T-helper 1 cell treated with Interleukin-12 subunit alpha and Interleukin-12 subunit beta and Interleukin-4 antibody, amounts not matched to agents 30 μg/mL and 1 μg/mL, for 36 hours (primary cell): ENCODE measurements around the gene SLC12A4.

ENCODE experiments used
- H3K27ac Mint-ChIP-seq: one replicate; pipeline ENCODE4 v1.8.0; 2021; ENCODE audit warnings: mild to moderate bottlenecking, mixed read lengths
- H3K27me3 Mint-ChIP-seq: one replicate; pipeline ENCODE4 v1.8.0; 2021; ENCODE audit warnings: low read depth, mixed read lengths
- H3K36me3 Mint-ChIP-seq: one replicate; pipeline ENCODE4 v1.8.0; 2021; ENCODE audit warnings: low read depth, mixed read lengths
- H3K4me1 Mint-ChIP-seq: one replicate; pipeline ENCODE4 v1.8.0; 2021; ENCODE audit warnings: low read depth, mixed read lengths
- H3K4me3 Mint-ChIP-seq: one replicate; pipeline ENCODE4 v1.8.0; 2021; ENCODE audit warnings: mild to moderate bottlenecking, moderate library complexity, mixed read lengths
- H3K9me3 Mint-ChIP-seq: one replicate; pipeline ENCODE4 v1.8.0; 2021; ENCODE audit warnings: mixed read lengths

Gene SLC12A4

GRCh38 chr16:67959536-67960329 is 8.7 kb downstream of the SLC12A4 start:
- no peak overlapping the region for H3K27ac Mint-ChIP-seq
- no peak overlapping the region for H3K4me3 Mint-ChIP-seq

GRCh38 chr16:67957622-67958021 is 10.8 kb downstream of the SLC12A4 start:
- Mint-ChIP-seq H3K9me3 (no peaks in the 10 kb centered on the region), H3K4me3 (no peak overlapping the region), H3K27me3 (no peaks in the 10 kb centered on the region), H3K36me3 (peaks cover 10% of the 10 kb centered on the region), H3K4me1 (no peaks in the 10 kb centered on the region), H3K27ac (no peak overlapping the region)

More at GRCh38 chr16:67959536-67960329, 8.7 kb downstream of the SLC12A4 start:
- Mint-ChIP-seq H3K27me3 (no peaks in the 10 kb centered on the region), H3K36me3 (peaks cover 12% of the 10 kb centered on the region), H3K4me1 (no peaks in the 10 kb centered on the region), H3K9me3 (no peaks in the 10 kb centered on the region)

DNA sequence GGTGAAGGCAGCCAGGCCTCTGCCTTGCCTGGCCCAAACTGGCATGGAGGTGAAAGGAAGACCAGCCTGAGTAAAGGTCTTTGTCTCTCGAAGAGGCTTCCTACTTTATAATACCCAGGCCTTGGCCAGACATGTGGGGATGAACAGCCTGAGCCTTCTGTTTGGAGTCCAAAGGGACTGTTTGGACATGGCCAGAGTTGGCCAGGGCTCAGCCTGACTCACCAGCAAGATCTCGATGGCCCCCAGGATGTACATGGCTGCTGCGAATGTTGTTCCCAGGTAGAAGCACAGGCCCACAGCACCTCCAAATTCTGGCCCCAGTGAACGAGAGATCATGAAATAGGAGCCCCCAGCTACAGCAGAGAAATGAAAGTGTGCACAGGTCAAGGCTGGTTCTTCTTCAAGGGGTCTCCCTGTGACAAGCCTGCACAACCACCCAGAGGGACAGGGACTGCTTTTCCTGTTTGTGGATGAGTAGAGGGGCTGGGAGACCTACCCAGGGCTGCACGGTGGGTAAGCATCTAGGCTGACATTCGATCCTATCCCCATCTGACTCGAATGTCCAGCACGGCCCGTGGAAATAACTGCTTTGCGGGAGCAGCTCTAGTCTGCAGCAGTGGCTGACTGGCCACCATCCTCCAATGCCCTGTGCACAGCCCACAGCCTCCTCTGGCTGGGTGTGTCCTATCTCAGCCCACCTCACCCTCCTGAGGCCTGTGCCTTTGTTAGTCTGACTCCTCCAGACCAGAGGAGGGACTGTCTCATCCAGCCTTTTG is 13.8 kb downstream of the SLC12A4 start:
- H3K27me3 Mint-ChIP-seq: no peaks in the 10 kb centered on the region
- no peak overlapping the region for H3K4me3 Mint-ChIP-seq
- H3K4me1 Mint-ChIP-seq: no peaks in the 10 kb centered on the region
- H3K9me3 Mint-ChIP-seq: no peaks in the 10 kb centered on the region
- H3K36me3 Mint-ChIP-seq: peaks cover 7% of the 10 kb centered on the region
- no peak overlapping the region for H3K27ac Mint-ChIP-seq

DNA sequence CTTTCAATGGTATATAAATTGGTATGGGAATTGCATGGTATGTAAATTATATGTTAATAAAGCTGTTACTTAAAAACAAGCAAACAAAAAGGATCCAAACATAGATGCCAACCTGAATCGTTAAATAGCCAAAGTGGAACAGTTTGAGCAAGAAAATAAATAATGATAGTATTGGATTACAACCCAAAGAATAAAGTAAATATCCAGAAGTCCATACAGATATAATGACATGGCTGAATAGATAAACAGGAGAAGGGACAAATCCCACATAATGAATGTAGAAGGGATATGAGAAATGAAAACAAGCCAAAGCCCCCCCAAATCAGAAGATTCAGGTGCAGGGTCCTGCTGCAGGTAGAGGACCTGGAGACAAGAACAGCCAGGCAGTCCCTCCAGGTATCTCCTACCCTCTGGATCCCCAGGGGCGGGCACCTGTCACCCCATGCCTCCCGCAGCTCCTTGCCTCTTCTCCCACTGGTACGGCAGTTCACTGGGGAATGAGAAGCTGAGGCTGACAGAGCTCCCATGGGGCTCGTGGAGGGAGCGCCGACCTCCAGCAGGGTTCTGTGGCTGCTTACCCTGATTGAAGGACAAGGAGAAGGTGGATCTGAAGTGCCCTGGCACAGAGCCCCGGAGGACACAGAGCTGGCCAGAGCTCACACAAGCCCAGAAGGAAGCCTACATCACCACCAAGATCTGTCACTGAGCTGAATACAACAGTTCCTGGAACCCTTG is 14.6 kb downstream of the SLC12A4 start:
- H3K4me3 Mint-ChIP-seq: no peak overlapping the region
- H3K27me3 Mint-ChIP-seq: no peaks in the 10 kb centered on the region
- H3K27ac Mint-ChIP-seq: no peak overlapping the region
- peaks cover 7% of the 10 kb centered on the region for H3K36me3 Mint-ChIP-seq
- H3K4me1 Mint-ChIP-seq: no peaks in the 10 kb centered on the region
- no peaks in the 10 kb centered on the region for H3K9me3 Mint-ChIP-seq

DNA sequence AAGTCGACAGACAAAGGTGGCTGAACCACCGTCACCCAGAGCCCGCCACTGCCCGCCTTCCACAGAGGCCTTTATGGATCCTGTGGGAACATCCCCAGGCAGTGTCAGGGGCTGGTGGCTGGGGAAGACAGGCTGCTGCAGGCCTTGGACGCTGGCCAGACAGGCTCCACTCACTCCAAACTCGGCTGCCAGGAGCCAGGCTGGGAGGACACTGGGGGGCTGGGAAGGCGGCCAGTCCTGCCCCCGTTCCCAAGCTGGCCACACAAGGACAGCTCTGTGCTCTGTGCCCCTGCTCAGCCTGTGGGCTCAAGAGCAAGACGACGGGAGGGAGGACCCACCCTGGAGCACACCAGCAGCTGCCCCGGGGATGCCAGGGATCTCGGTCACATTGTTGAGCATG is 17.0 kb downstream of the SLC12A4 start:
- no peak overlapping the region for H3K27ac Mint-ChIP-seq
- H3K27me3 Mint-ChIP-seq: no peaks in the 10 kb centered on the region
- peaks cover 1% of the 10 kb centered on the region for H3K36me3 Mint-ChIP-seq

GRCh38 chr16:67950335-67950843 is 18.0 kb downstream of the SLC12A4 start:
- Mint-ChIP-seq H3K36me3 (peaks cover 1% of the 10 kb centered on the region), H3K4me3 (no peak overlapping the region), H3K27ac (no peak overlapping the region), H3K9me3 (no peaks in the 10 kb centered on the region), H3K27me3 (no peaks in the 10 kb centered on the region), H3K4me1 (no peaks in the 10 kb centered on the region)

More for the DNA sequence above, 17.0 kb downstream of the SLC12A4 start:
- H3K4me3 Mint-ChIP-seq: no peak overlapping the region
- H3K4me1 Mint-ChIP-seq: no peaks in the 10 kb centered on the region
- no peaks in the 10 kb centered on the region for H3K9me3 Mint-ChIP-seq

DNA sequence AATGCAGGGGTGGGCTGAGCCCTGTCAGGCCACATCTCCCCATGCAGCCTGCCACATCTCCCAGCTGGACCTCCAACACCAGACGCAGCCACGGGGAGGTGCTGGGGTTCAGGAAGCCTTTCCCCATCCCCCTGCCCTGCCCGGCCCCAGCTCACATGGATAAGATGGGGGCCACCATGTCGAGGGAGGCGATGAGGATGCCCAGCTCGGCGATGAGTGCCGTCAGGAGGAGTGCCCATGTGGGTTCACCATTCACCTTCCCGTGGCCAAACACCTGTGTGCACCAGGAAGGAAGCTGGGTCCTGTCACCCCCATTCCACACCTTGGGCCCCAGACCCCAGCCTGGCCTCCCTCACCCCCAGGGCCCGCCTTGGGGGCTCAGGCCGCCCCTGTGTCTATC is 18.8 kb downstream of the SLC12A4 start:
- no peaks in the 10 kb centered on the region for H3K27me3 Mint-ChIP-seq
- H3K27ac Mint-ChIP-seq: no peak overlapping the region
- H3K9me3 Mint-ChIP-seq: no peaks in the 10 kb centered on the region
- H3K4me1 Mint-ChIP-seq: no peaks in the 10 kb centered on the region
- H3K36me3 Mint-ChIP-seq: peaks cover 1% of the 10 kb centered on the region
- H3K4me3 Mint-ChIP-seq: no peak overlapping the region

GRCh38 chr16:67948015-67948414 is 20.4 kb downstream of the SLC12A4 start:
- Mint-ChIP-seq H3K27me3 (no peaks in the 10 kb centered on the region), H3K9me3 (no peaks in the 10 kb centered on the region), H3K27ac (peak overlapping the region; percentile 8), H3K4me1 (no peaks in the 10 kb centered on the region), H3K36me3 (peaks cover 4% of the 10 kb centered on the region), H3K4me3 (no peak overlapping the region)

DNA sequence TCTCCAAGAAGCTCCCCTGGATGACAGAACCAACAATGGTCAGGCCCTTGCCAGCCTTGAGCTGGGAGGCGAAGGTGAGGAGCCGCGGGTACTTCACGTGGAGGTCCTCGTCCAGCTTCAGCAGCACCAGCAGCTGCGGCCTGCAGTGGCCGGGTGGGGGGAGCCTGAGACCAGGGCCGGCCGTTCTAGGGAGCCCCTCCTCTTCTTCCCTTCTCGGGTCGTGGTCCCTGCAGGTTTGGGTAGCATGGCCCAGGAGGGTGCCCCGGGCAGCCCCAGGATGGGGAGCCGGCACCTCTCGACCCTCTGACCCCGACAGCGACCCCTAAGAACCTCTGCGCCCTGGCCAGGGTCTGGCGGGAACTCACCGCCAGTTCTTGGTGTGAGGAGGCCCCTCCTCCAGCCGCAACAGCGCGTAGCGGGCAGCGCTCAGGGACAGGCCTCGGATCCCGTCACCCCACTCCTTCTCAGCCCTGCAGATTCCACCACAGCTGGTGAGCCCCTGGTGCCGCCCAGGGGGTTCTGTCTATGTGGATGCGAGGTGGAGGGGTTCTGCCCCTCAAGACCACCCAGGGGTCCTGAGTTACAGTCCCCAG is 21.4 kb downstream of the SLC12A4 start:
- peaks cover 5% of the 10 kb centered on the region for H3K36me3 Mint-ChIP-seq
- no peaks in the 10 kb centered on the region for H3K27me3 Mint-ChIP-seq
- no peaks in the 10 kb centered on the region for H3K9me3 Mint-ChIP-seq
- no peaks in the 10 kb centered on the region for H3K4me1 Mint-ChIP-seq
- no peak overlapping the region for H3K4me3 Mint-ChIP-seq
- no peak overlapping the region for H3K27ac Mint-ChIP-seq

DNA sequence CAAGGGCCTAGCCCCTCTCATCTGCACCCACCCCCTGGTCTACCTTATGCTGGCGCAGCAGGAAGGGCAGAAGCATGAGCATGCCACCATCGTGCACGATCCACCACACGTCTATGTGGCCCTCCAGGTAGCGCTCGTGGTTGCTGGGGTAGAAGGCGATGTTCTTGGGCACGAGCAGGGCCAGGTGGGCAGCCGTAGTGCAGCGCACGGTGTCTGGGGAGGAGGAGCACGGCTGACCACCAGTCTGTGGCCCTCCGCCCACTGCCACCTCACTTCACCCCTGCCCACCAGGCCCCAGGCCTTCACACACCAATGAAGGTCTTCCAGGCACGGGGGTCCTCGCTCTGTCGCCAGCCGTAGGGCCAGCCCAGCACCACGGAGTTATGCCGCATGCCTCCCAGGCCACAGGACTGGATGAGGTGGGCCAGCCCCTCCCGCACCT is 22.3 kb downstream of the SLC12A4 start:
- no peaks in the 10 kb centered on the region for H3K9me3 Mint-ChIP-seq
- H3K27me3 Mint-ChIP-seq: no peaks in the 10 kb centered on the region
- H3K4me1 Mint-ChIP-seq: peaks cover 6% of the 10 kb centered on the region
- no peak overlapping the region for H3K4me3 Mint-ChIP-seq
- H3K36me3 Mint-ChIP-seq: peaks cover 7% of the 10 kb centered on the region
- H3K27ac Mint-ChIP-seq: no peak overlapping the region

GRCh38 chr16:67945392-67945933 is 23.0 kb downstream of the SLC12A4 start:
- Mint-ChIP-seq H3K27me3 (no peaks in the 10 kb centered on the region), H3K27ac (no peak overlapping the region), H3K4me1 (peaks cover 8% of the 10 kb centered on the region), H3K4me3 (no peak overlapping the region), H3K9me3 (no peaks in the 10 kb centered on the region), H3K36me3 (peaks cover 7% of the 10 kb centered on the region)

DNA sequence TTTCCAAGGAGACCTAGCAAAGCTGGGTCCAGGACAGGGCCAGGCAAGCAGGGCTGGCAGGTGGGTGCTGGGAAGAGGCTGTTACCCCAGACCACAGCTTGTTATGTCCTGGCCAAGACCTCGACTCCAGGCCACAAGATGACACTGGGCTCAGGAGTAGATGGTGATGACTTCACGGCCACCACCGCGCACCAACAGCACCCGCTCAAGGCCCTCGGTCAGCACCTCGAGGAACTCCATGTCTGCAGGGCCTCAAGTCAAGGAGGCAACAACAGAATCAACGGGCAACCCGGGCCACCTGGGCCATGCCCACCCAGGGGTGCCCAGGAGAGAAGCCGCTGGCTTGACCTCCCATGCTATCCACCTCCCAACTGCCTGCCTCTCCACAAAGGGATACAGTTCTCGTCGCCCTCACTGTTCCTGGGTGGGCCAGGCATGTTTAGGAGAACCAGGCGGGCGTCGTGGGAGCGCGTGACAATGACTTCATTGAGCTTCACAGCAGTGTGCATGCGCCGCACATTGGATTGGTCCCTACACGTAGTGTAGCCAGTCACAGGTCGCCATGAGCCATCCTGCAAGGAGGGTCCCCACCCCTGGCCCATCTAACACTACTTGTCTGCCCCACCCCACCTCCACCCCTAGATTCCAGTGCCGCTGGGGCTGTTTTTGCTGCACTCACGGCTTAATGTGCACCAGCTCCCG is 23.6 kb downstream of the SLC12A4 start:
- Mint-ChIP-seq H3K27ac (no peak overlapping the region), H3K4me1 (peaks cover 14% of the 10 kb centered on the region), H3K9me3 (no peaks in the 10 kb centered on the region), H3K27me3 (no peaks in the 10 kb centered on the region), H3K36me3 (peaks cover 9% of the 10 kb centered on the region), H3K4me3 (no peak overlapping the region)

GRCh38 chr16:67943619-67944504 is 24.6 kb downstream of the SLC12A4 start, which contains the start of gene LCAT:
Gene LCAT, minus strand, starts transcription at chr16:67944120. Its CDS starts 19 bp downstream, at chr16:67944101.
- Mint-ChIP-seq H3K4me3 (no peak within 1 kb of the TSS), H3K9me3 (no peaks in the 10 kb centered on the region), H3K27ac (no peak within 1 kb of the TSS), H3K36me3 (peaks cover 9% of the 10 kb centered on the region), H3K4me1 (peaks cover 17% of the 10 kb centered on the region), H3K27me3 (no peaks in the 10 kb centered on the region)
